Measurements from ENCODE around the gene PPP1R27. TPM values are rescaled to one million over a fixed set of nuclear protein-coding genes. Genes with fewer than 3 reads are reported as not detected.

The PPP1R27 gene
- total RNA-seq, 1 donor from 2014 or later = not detected

GRCh38 chr17:81808778-81809555 lies 25.9 kb downstream of the PPP1R27 start:
- FAIRE-seq = no peak
- Histone ChIP-seq H3K36me3 (ENCODE audit: control insufficient read depth, insufficient read depth, low read length) (no peaks in the 10 kb centered on the region), H3K27me3 (ENCODE audit: control insufficient read depth, insufficient read depth, low read length) (peaks cover 21% of the 10 kb centered on the region), H3K4me3 (ENCODE audit: low read depth, low read length) (no peak overlapping the region)
- no peak for TF ChIP-seq CTCF (IDR thresholded peaks at IDR 0.05; ENCODE audit: insufficient read depth, low read length, severe bottlenecking)
- no peak for DNase-seq (ENCODE audit: low read depth)

DNA sequence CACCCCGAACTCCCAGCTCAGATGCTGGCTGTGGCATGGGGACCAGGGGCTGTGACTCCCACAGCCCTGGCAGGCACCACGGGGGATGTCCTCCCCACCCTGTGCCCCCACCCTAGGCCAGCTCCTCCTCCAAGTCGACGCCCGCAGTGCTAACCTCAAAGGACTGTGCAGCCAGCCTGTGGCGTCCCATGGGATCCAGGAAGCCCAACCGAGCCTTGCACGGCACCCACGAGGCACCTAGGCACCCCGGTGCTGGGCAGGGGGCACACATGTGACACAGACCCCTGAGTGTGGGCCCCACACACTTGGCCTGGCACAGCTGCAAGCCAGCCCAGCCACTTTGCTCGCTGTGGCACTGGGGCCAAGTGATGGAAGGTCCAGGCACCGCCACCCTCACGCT lies 27.0 kb downstream of the PPP1R27 start:
- DNase-seq (ENCODE audit: low read depth) = no peak
- FAIRE-seq = no peak
- TF ChIP-seq CTCF (IDR thresholded peaks at IDR 0.05; ENCODE audit: insufficient read depth, low read length, severe bottlenecking) = no peak
- Histone ChIP-seq H3K4me3 (ENCODE audit: low read depth, low read length) (no peak overlapping the region), H3K27me3 (ENCODE audit: control insufficient read depth, insufficient read depth, low read length) (peaks cover 28% of the 10 kb centered on the region), H3K36me3 (ENCODE audit: control insufficient read depth, insufficient read depth, low read length) (no peaks in the 10 kb centered on the region)

DNA sequence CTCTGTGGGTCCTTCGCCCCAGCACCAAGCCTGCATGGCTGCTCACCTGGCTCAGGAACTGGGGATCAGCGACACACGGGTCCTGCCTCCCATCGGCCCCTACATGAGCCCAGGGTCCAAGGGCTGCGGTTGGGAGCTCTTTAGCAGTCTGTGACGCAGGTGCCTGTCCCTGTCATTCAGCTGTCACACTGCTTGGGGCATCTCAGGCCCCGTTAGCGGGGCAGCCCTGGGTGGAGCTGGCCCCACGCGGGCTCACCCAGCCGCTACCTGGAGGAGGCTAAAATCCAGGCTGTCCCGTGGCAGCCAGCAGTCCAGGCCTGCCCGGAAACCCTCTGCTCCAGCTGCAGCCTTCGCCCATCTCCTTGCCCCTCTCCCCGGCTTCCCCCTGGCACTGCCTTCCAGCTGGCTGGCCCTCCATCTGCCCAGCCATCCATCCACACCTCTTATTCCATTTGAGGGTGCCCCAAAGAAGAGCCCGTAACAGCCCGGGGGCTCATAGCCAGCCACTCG lies 27.6 kb downstream of the PPP1R27 start:
- Histone ChIP-seq H3K36me3 (ENCODE audit: control insufficient read depth, insufficient read depth, low read length) (no peaks in the 10 kb centered on the region), H3K4me3 (ENCODE audit: low read depth, low read length) (no peak overlapping the region), H3K27me3 (ENCODE audit: control insufficient read depth, insufficient read depth, low read length) (peaks cover 33% of the 10 kb centered on the region)
- no peak for TF ChIP-seq CTCF (IDR thresholded peaks at IDR 0.05; ENCODE audit: insufficient read depth, low read length, severe bottlenecking)
- FAIRE-seq (no peak), DNase-seq (ENCODE audit: low read depth) (no peak)

DNA sequence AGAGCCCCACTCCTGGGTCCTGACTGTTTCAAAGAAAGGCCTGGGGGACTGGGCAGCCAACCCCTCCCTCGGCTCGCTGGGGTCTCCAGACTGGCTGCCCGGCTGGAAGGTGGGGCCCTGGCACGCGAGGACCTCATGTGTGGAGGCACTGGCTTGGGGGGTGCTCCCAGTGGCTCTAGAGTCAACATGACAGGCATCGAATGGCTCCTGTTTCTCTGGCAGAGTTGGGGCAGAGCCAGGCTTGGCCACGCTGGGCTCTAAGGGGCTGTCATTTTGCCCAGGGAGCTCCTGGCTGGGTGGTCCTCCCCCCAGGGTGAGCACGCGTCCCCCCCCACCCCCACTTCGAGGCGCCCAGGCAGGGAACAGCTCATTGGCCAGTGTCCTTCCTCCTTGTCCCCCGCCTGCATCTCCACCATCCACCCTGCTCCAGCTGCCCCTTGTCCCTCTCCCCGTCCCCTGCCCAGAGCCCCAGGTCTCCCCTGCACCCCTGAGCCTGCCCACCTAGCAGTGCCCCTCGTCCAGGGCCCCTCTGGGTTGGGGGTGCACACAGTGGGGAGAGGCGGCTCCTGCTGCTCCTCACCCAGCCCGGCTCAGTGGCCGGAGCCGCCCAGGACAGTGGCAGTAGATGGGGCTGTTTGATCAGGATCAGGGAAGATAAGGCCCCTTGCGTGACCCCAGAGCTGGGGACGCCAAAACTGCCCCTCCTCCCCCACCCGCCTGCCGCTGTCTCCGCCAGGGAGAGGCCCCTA lies 28.2 kb downstream of the PPP1R27 start:
- TF ChIP-seq CTCF (IDR thresholded peaks at IDR 0.05; ENCODE audit: insufficient read depth, low read length, severe bottlenecking) = no peak
- Histone ChIP-seq H3K27me3 (ENCODE audit: control insufficient read depth, insufficient read depth, low read length) (peaks cover 37% of the 10 kb centered on the region), H3K4me3 (ENCODE audit: low read depth, low read length) (no peak overlapping the region), H3K36me3 (ENCODE audit: control insufficient read depth, insufficient read depth, low read length) (no peaks in the 10 kb centered on the region)
- FAIRE-seq = no peak
- DNase-seq (ENCODE audit: low read depth) = no peak

DNA sequence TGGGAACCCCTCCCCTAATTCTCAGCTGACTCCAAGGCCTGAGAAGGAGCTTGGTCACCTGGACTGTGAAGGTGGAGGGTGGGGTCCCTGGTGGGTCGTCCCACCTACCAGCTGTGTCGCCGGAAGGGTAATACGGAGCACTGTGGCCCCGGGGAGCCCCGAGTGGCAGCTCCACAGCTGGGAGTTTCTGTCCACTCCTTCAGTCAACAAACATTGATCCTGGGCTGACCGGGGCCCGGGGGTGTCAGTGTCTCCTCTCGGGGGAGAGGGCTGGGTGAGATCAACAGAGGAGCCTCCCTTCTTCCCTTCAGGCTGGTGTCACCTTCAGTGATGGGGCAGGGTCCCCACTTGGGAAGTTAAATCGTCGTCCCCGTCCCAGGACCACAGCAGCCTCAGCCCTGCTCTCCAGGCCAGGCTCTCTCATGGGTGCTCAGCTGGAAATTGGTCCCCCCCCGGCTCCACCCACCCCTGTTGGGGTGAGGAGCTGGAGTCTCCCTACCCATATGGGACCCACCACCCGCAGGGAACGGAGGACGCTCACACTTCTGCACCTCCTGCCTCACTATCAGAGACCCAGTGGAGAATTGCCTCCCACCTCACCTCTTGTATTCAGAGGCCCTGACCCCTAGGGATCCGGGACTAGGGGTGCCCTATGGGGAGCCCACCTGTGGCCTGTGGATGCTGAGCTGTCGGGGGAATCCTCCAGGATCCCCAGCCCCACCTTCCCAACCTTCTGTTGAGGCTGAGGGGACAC lies 29.0 kb downstream of the PPP1R27 start:
- TF ChIP-seq CTCF (IDR thresholded peaks at IDR 0.05; ENCODE audit: insufficient read depth, low read length, severe bottlenecking) = no peak
- no peak overlapping the region for H3K4me3 ChIP-seq (ENCODE audit: low read depth, low read length)
- no peak for DNase-seq (ENCODE audit: low read depth)
- no peaks in the 10 kb centered on the region for H3K36me3 ChIP-seq (ENCODE audit: control insufficient read depth, insufficient read depth, low read length)
- FAIRE-seq = no peak
- H3K27me3 ChIP-seq (ENCODE audit: control insufficient read depth, insufficient read depth, low read length) = peaks cover 37% of the 10 kb centered on the region

Data from bronchial epithelial cell (primary cell).